ENCODE results near the gene TMPRSS7. TPM values are rescaled to one million over a fixed set of nuclear protein-coding genes. Genes with fewer than 3 reads are reported as not detected.
A peak's percentile ranks its signal among the peaks of the same experiment; 100 is the strongest.

TMPRSS7 gene
- total RNA-seq, 4 donors from 2014 or later = not detected

DNA sequence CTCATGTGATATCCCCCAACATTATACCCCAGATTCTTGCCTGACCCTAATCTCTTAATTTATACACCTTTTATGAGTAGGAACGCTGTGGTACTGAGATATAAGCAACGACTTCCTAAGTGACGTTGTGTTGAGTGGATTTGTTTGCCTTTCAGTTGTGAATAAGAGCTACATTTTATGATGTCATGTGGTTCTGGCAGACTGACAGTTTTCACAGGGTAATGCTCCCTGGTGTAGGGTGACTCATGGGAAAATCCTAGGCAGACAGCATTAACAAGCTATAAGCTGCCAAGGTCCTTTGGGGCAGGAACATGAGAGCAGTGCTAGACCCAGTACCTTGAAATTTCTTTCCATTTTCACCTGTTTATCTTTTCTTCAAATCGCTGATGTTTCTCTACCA lies 62.8 kb downstream of the TMPRSS7 start:
- no peak for DNase-seq
- 13 to 24% methylated on average over 4 of the region's 4 CpGs for WGBS, 2 donors
- TF ChIP-seq, protein P1, sequence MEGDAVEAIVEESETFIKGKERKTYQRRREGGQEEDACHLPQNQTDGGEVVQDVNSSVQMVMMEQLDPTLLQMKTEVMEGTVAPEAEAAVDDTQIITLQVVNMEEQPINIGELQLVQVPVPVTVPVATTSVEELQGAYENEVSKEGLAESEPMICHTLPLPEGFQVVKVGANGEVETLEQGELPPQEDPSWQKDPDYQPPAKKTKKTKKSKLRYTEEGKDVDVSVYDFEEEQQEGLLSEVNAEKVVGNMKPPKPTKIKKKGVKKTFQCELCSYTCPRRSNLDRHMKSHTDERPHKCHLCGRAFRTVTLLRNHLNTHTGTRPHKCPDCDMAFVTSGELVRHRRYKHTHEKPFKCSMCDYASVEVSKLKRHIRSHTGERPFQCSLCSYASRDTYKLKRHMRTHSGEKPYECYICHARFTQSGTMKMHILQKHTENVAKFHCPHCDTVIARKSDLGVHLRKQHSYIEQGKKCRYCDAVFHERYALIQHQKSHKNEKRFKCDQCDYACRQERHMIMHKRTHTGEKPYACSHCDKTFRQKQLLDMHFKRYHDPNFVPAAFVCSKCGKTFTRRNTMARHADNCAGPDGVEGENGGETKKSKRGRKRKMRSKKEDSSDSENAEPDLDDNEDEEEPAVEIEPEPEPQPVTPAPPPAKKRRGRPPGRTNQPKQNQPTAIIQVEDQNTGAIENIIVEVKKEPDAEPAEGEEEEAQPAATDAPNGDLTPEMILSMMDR (IDR thresholded peaks at IDR 0.05) = no peak
- no peak for TF ChIP-seq POLR2A (IDR thresholded peaks at IDR 0.05)

DNA sequence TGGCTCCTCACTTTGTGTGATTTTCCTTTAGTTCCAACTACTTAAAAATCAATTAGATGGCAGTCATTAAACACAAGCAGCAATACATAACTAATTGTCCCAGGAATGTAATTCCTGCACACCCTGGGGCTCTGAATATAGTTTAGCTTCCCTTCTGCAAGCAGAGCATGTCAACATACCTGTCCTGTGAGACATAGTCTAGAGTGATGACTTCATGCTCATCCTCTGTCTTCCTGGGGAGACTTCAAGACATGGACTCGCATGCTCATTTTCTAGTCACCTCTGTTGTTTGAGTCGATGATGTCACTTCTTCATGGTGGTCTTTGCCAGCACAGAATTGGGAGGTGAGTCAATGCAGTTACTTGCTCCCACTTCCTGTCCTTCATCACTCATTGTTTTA lies 67.4 kb downstream of the TMPRSS7 start:
- Histone ChIP-seq H3K27me3 (no peaks in the 10 kb centered on the region), H3K4me3 (no peak overlapping the region), H3K36me3 (peaks cover 0 to 35% (median 0%) of the 10 kb centered on the region in 3 donors), H3K4me1 (peaks cover 0 to 8% (median 0%) of the 10 kb centered on the region in 3 donors), H3K27ac (no peak overlapping the region), H3K9me3 (no peaks in the 10 kb centered on the region)
- no peak for TF ChIP-seq POLR2A (IDR thresholded peaks at IDR 0.05)
- TF ChIP-seq, protein P1 (IDR thresholded peaks at IDR 0.05) = no peak
- no peak for DNase-seq
- intact Hi-C loops (cut with DNase I) = no loop called here
- 62 to 75% methylated on average over 2 of the region's 2 CpGs for WGBS, 2 donors

More for the DNA sequence above, 62.8 kb downstream of the TMPRSS7 start:
- Histone ChIP-seq H3K9me3 (no peaks in the 10 kb centered on the region), H3K4me1 (peaks cover 0 to 13% (median 0%) of the 10 kb centered on the region in 3 donors), H3K27me3 (no peaks in the 10 kb centered on the region), H3K27ac (peak overlapping the region in 1 of 4 donors; percentile 10), H3K36me3 (peaks cover 0 to 4% (median 0%) of the 10 kb centered on the region in 3 donors), H3K4me3 (no peak overlapping the region)
- intact Hi-C loops (cut with DNase I) = no loop called here

DNA sequence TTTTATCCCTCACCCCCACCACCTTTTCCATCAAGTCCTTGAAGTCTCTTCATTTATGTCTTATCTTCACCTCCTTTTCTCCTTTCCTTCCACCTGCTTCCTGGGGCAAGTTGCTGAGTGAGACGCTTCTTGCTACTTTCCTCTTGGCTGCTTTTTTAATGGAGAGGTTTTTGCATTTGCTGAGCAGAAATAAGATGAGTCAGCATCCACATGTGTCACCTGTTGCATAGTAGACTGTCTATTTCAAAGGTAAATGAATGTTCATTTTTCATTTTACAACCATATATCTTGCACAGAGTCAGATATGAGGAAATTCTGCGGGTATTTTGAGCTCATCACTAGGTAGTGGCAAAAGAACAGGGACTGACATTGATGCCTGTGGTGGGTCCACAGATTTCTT lies 70.2 kb downstream of the TMPRSS7 start:
- Histone ChIP-seq H3K27me3 (no peaks in the 10 kb centered on the region), H3K9me3 (no peaks in the 10 kb centered on the region), H3K4me1 (no peaks in the 10 kb centered on the region), H3K36me3 (peaks cover 0 to 45% (median 0%) of the 10 kb centered on the region in 3 donors), H3K4me3 (no peak overlapping the region), H3K27ac (no peak overlapping the region)
- no peak for DNase-seq
- intact Hi-C loops (cut with DNase I) = no loop called here
- no peak for TF ChIP-seq POLR2A (IDR thresholded peaks at IDR 0.05)
- TF ChIP-seq, protein P1 (IDR thresholded peaks at IDR 0.05) = no peak
- WGBS, 2 donors = 69 to 71% methylated on average over 2 of the region's 2 CpGs

DNA sequence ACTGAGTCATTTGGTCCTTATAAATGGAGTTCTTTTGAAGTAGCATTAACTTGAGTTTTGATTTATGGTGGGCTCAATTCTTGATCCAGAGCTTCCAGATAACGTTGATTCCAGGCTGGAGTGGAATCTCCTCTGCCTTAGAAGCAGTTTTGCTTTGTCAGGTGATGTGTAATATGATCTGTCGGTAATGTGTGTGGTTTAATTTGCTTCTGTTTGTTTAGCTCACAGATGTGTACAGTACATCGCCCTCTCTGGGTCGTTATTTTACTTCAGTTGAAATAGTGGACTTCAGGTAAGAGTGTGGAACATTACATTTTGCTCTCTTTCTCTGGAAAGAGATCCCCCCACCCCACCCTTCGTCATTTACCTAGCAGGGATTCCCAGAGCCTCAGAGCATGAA lies 74.8 kb downstream of the TMPRSS7 start:
- Histone ChIP-seq H3K4me3 (no peak overlapping the region), H3K9me3 (no peaks in the 10 kb centered on the region), H3K27me3 (no peaks in the 10 kb centered on the region), H3K27ac (no peak overlapping the region), H3K36me3 (peaks cover 0 to 63% (median 0%) of the 10 kb centered on the region in 3 donors), H3K4me1 (no peaks in the 10 kb centered on the region)
- no peak for DNase-seq
- WGBS, 2 donors = 60 to 65% methylated on average over 5 of the region's 5 CpGs
- no peak for TF ChIP-seq POLR2A (IDR thresholded peaks at IDR 0.05)
- TF ChIP-seq, protein P1 (IDR thresholded peaks at IDR 0.05) = no peak
- intact Hi-C loops (cut with DNase I) = no loop called here

DNA sequence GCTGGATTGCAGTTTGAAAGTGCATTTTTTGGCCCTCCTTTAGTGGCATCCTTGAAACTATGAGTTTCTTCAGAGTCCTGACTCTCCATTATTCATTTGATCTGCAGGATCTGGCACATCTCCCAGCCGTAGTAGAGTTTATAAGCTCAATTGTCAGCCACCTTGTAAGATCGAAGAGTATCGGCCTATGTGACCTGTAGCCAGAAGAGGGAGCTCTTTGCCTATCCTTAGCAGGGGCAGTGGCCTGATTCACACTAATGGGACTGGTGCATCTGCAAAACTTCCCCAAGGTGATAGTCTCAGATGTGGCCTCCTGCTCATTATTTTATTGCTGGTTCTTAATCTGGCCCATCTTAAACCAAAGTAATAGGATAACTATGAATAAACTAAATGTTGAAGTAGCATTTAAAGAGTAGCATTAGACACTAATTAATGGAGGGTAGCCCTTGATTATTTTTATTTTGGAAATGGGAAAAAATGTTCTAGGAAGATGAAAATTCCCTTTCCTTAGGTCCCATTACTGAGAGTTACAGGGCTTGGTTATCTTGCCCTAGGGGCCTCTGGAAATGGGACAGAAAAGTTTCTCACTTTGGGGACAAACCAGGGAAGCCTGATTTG lies 77.4 kb downstream of the TMPRSS7 start:
- DNase-seq = peak; percentile 24
- Histone ChIP-seq H3K27ac (no peak overlapping the region), H3K4me3 (no peak overlapping the region), H3K4me1 (no peaks in the 10 kb centered on the region), H3K27me3 (no peaks in the 10 kb centered on the region), H3K36me3 (peaks cover 0 to 51% (median 0%) of the 10 kb centered on the region in 3 donors), H3K9me3 (no peaks in the 10 kb centered on the region)
- intact Hi-C loops (cut with DNase I) = no loop called here
- 9 to 19% methylated on average over 3 of the region's 3 CpGs for WGBS, 2 donors
- TF ChIP-seq POLR2A (IDR thresholded peaks at IDR 0.05) = no peak
- TF ChIP-seq, protein P1 (IDR thresholded peaks at IDR 0.05) = peak; percentile 47 to 74 (median 60)
